ENCODE data around the gene NSMF. TPM values are rescaled to one million over a fixed set of nuclear protein-coding genes. Genes with fewer than 3 reads are reported as not detected.

Gene NSMF, protein sequence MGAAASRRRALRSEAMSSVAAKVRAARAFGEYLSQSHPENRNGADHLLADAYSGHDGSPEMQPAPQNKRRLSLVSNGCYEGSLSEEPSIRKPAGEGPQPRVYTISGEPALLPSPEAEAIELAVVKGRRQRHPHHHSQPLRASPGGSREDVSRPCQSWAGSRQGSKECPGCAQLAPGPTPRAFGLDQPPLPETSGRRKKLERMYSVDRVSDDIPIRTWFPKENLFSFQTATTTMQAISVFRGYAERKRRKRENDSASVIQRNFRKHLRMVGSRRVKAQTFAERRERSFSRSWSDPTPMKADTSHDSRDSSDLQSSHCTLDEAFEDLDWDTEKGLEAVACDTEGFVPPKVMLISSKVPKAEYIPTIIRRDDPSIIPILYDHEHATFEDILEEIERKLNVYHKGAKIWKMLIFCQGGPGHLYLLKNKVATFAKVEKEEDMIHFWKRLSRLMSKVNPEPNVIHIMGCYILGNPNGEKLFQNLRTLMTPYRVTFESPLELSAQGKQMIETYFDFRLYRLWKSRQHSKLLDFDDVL
- 48.2 and 50.1 TPM in 2 replicates for total RNA-seq

DNA sequence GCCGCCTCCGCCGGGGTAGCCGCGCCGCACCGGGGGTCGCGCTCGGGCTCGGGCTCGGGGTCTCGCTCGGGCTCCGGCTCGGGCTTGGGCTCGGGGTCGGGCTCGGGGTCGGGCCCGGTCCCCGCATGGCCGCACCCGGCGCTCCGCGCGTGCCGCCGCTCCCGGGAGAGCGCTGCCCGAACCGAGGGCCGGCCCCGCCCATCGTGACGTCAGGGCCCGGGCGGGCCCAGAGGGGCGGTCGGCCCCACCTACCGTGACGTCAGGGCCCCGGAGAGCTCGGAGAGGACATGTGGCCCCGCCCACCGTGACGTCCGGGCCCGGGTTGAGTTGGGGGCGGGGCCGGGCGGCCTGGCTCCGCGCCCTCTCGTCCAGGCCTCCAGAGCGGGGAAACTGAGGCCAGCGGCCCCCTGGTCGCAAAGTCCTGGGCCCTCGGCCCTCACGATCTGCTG is at the start of gene NSMF:
TSS of gene NSMF (minus strand) at position 183 of the 449 bp plus-strand sequence. CDS start 232 bp downstream, outside the sequence.

DNA sequence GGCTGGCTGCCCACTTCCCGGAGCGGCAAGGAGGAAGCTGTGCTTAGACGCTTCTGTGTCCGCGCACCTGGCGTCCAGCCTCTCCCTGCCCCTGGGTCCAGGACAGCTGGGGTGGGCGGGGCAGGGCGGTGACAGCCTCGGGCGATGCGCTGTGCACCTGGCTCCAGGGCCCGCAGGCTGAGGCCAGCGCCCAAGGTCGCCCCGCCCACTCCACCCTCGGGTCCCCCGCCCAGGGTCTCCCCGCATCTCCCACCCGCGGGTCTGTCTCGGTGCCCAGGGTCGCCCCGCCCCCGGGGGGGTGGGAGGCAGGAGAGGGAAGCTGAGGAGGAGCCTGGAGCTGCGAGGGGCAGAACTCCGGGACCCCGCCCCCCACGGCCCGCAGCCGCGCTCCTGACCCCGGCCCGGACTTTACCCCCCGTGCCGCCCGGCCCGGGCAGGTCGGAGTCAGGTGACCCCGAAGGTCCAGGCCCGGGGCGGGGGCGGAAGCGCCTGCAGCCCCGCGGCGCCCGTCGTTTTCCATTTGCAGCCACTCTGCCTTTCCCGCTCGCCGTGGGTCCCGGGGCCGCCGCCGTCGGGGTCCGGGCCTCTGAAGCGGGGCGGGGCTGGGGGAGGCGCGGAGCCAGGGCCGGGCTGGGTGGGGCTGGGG is 17.7 kb downstream of the NSMF start, which contains the start of gene ENTPD8:
TSS of gene ENTPD8 (minus strand) at position 69 of the 646 bp plus-strand sequence. CDS start 3,072 bp downstream, outside the sequence.

DNA sequence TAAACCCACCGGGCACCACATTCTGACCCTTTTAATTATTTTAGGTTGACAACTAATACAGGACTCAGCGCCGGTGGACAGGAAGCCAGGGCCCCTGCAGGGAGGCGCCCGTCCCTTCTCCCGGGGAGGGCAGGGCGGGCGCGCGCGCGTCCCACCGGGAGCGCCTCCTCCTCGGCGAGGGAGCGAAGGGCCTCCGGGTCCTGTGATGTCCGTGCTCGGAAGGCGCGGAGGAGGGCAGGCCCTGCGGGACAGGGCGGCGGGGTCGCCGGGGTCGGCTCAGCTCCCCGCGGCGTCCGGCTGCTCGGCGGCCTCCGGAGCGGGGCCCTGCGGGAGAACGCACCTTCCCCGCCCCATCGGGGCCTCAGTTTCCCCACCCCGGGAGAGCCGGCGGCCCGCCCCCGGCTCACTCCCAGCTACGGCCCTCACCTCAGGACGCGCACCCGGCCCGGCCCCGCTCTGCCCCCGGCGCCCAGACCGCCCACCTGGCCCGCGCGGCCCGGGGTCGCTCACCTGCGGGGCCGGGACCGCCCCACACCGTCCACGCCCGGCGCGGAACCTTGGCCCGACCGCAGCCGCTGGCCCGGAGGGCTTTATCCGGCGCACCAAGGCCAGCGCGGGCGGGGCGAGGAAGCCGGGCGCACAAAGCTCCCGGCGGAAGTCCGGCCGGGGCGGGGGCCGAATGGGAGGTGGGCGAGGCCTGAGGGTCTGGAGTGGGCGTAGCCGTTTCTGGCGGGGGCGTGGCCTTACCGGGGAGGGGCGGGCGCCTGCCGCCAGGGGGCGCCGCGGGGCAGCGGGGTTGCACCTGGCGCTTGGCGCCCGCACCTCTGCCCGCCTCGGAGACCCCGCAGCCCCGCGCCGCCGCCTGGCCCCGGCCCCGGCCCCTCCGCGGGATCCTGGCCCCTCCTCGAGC is 36.3 kb downstream of the NSMF start, which contains the start of the genes EXD3 and NOXA1:
TSS of gene EXD3 (minus strand) at position 559 of the 910 bp plus-strand sequence. CDS start 27,805 bp downstream, outside the sequence.
TSS of gene NOXA1 (plus strand) at position 790 of the 910 bp plus-strand sequence. CDS start 137 bp downstream, outside the sequence.

Other genes with a start within 250 kb of the NSMF start
- gene RNF208, start 237.1 kb downstream of the NSMF start, total RNA-seq, result not detected in 2 replicates
- 0.20 and 0.25 TPM in 2 replicates for gene CYSRT1, start 234.2 kb downstream of the NSMF start, total RNA-seq
- gene RNF224, start 231.8 kb downstream of the NSMF start, total RNA-seq, result not detected in 2 replicates
- gene SLC34A3, start 228.4 kb downstream of the NSMF start, total RNA-seq, result not detected in 2 replicates
- gene TUBB4B, start 218.0 kb downstream of the NSMF start, total RNA-seq, result 1,008 and 1,079 TPM in 2 replicates
- not detected in 2 replicates for gene STPG3, start 208.0 kb downstream of the NSMF start, total RNA-seq
- gene NELFB, start 204.0 kb downstream of the NSMF start, total RNA-seq, result 54.6 and 68.4 TPM in 2 replicates
- 41.4 and 44.7 TPM in 2 replicates for gene TOR4A, start 181.6 kb downstream of the NSMF start, total RNA-seq
- gene NRARP, start 157.1 kb downstream of the NSMF start, total RNA-seq, result 35.8 and 43.9 TPM in 2 replicates
- gene EXD3, start 36.2 kb downstream of the NSMF start, total RNA-seq, result 7.2 and 8.2 TPM in 2 replicates
- 0.07 TPM in 1 of 2 replicates, not detected in the other for gene NOXA1, start 35.9 kb downstream of the NSMF start, total RNA-seq
- gene ENTPD8, start 18.0 kb downstream of the NSMF start, total RNA-seq, result 0.05 and 1.5 TPM in 2 replicates
- 0.34 and 0.53 TPM in 2 replicates for gene PNPLA7, start 91.1 kb upstream of the NSMF start, total RNA-seq
- 92.1 and 129 TPM in 2 replicates for gene MRPL41, start 92.5 kb upstream of the NSMF start, total RNA-seq
- 27.3 and 35.0 TPM in 2 replicates for gene DPH7, start 119.6 kb upstream of the NSMF start, total RNA-seq
- 26.2 and 35.3 TPM in 2 replicates for gene ZMYND19, start 131.2 kb upstream of the NSMF start, total RNA-seq
- gene ARRDC1, start 146.4 kb upstream of the NSMF start, total RNA-seq, result 29.7 and 33.4 TPM in 2 replicates
- gene EHMT1, start 159.7 kb upstream of the NSMF start, total RNA-seq, result 53.9 and 59.2 TPM in 2 replicates

Measured in mammary microvascular endothelial cell (primary cell).